Tibial nerve (tissue), 4 donors: ENCODE results near the gene CIT. TPM values are rescaled to one million over a fixed set of nuclear protein-coding genes. Genes with fewer than 3 reads are reported as not detected.

Experiments used
- DNase-seq, 2 donors: peaks; one replicate each; pipeline ENCODE4 v3.0.0-alpha.2; 2019; ENCODE audit warnings: low spot score in 2 of 2
- H3K27ac ChIP-seq, 4 donors: fragments of 200-600 bp; sonication (generic) in 3 of 4; one replicate each; pipeline ENCODE4 v1.5.1; 2017 to 2019; ENCODE audit warnings: mild to moderate bottlenecking in 1 of 4
- H3K27me3 ChIP-seq, 2 donors: fragments of 200-600 bp; sonication (generic) in 1 of 2; one replicate each; pipeline versions ENCODE4 v1.5.1 to v1.6.0; 2017 to 2019
- H3K36me3 ChIP-seq, 3 donors: fragments of 200-600 bp; sonication (generic); one replicate each; pipeline ENCODE4 v1.5.1; 2018 to 2019
- H3K4me1 ChIP-seq, 4 donors: fragments of 200-600 bp; sonication (generic) in 3 of 4; one replicate each; pipeline ENCODE4 v1.5.1; 2017 to 2019
- H3K4me3 ChIP-seq, 4 donors: fragments of 200-600 bp; sonication (generic) in 3 of 4; one replicate each; pipeline ENCODE4 v1.5.1; 2017 to 2019; ENCODE audit warnings: mild to moderate bottlenecking in 1 of 4, moderate library complexity in 1 of 4
- H3K9me3 ChIP-seq, 4 donors: fragments of 200-600 bp; sonication (generic) in 3 of 4; one replicate each; pipeline ENCODE4 v1.5.1; 2017 to 2019
- CTCF ChIP-seq, 5 experiments: fragments of 200-600 bp in 3 of 5; fragments of 450-650 bp in 2 of 5; sonication (generic) in 3 of 5; IDR thresholded peaks; one replicate each; pipeline ENCODE4 v1.5.1; 2016 to 2019; ENCODE audit warnings: antibody characterized with exemption in 5 of 5, mild to moderate bottlenecking in 3 of 5, moderate library complexity in 2 of 5
- EP300 ChIP-seq, 2 donors: sonication (generic); formaldehyde crosslinking; IDR thresholded peaks; one replicate each; pipeline ENCODE4 v1.6.1; 2017; ENCODE audit warnings: antibody characterized with exemption in 2 of 2, mild to moderate bottlenecking in 1 of 2
- POLR2A ChIP-seq, 2 donors: fragments of 450-650 bp; IDR thresholded peaks; one replicate each; pipeline ENCODE4 v1.6.1; 2017; ENCODE audit warnings: antibody characterized with exemption in 2 of 2, mild to moderate bottlenecking in 2 of 2, moderate library complexity in 2 of 2
- WGBS, 2 donors: methylation state at CpG; one replicate each; pipeline ENCODE4 v1.1.5; 2018; 5-methylcytosine and 5-hydroxymethylcytosine counted together
- total RNA-seq, 4 donors: library from RNA; depleted of rRNA; stranded (reverse); fragments of >200 nt; gene quantifications; one replicate each; pipeline ENCODE4 v1.1.0, GENCODE V29; 2016

CIT gene
- total RNA-seq, 4 donors from 2014 or later: 22.0 to 72.1 (median 40.8) TPM

GRCh38 chr12:119696943-119697342 lies 180.2 kb downstream of the CIT start:
- no peak for DNase-seq
- TF ChIP-seq EP300 (IDR thresholded peaks at IDR 0.05) (no peak), POLR2A (IDR thresholded peaks at IDR 0.05) (no peak), CTCF (IDR thresholded peaks at IDR 0.05) (no peak)
- no peak overlapping the region for H3K27ac ChIP-seq
- H3K4me1 ChIP-seq: peaks cover 0 to 21% (median 4%) of the 10 kb centered on the region in 4 donors
- 66 to 77% methylated on average over 5 of the region's 5 CpGs for WGBS, 2 donors
- H3K36me3 ChIP-seq: peaks cover 0 to 53% (median 0%) of the 10 kb centered on the region in 3 donors
- no peak overlapping the region for H3K4me3 ChIP-seq
- H3K27me3 ChIP-seq: no peaks in the 10 kb centered on the region
- H3K9me3 ChIP-seq: no peaks in the 10 kb centered on the region

- Histone ChIP-seq H3K4me1 (peaks cover 0 to 21% (median 4%) of the 10 kb centered on the region in 4 donors), H3K27ac (no peak overlapping the region), H3K27me3 (no peaks in the 10 kb centered on the region), H3K36me3 (peaks cover 0 to 43% (median 0%) of the 10 kb centered on the region in 3 donors), H3K9me3 (no peaks in the 10 kb centered on the region), H3K4me3 (no peak overlapping the region)
- TF ChIP-seq EP300 (IDR thresholded peaks at IDR 0.05) (no peak), CTCF (IDR thresholded peaks at IDR 0.05) (peak in 1 of 5 experiments; percentile 18), POLR2A (IDR thresholded peaks at IDR 0.05) (no peak)
- no peak for DNase-seq
- 69 to 74% methylated on average over 4 of the region's 4 CpGs for WGBS, 2 donors
Observed at GRCh38 chr12:119695034-119695433, 182.1 kb downstream of the CIT start.

GRCh38 chr12:119694111-119694510 lies 183.0 kb downstream of the CIT start:
- Histone ChIP-seq H3K36me3 (peaks cover 0 to 39% (median 0%) of the 10 kb centered on the region in 3 donors), H3K4me3 (no peak overlapping the region), H3K4me1 (peaks cover 0 to 21% (median 4%) of the 10 kb centered on the region in 4 donors), H3K27ac (no peak overlapping the region), H3K9me3 (no peaks in the 10 kb centered on the region), H3K27me3 (no peaks in the 10 kb centered on the region)
- TF ChIP-seq EP300 (IDR thresholded peaks at IDR 0.05) (no peak), CTCF (IDR thresholded peaks at IDR 0.05) (no peak), POLR2A (IDR thresholded peaks at IDR 0.05) (no peak)
- no peak for DNase-seq
- WGBS, 2 donors: 94 to 98% methylated on average over 6 of the region's 6 CpGs

- Histone ChIP-seq H3K27me3 (no peaks in the 10 kb centered on the region), H3K36me3 (peaks cover 0 to 40% (median 0%) of the 10 kb centered on the region in 3 donors), H3K4me3 (no peak overlapping the region), H3K27ac (peak overlapping the region in 2 of 4 donors; percentile 38 to 64), H3K9me3 (no peaks in the 10 kb centered on the region), H3K4me1 (peaks cover 0 to 21% (median 4%) of the 10 kb centered on the region in 4 donors)
- WGBS, 2 donors: 70 to 82% methylated on average over 1 of the region's 1 CpG
- TF ChIP-seq EP300 (IDR thresholded peaks at IDR 0.05) (no peak), POLR2A (IDR thresholded peaks at IDR 0.05) (no peak), CTCF (IDR thresholded peaks at IDR 0.05) (no peak)
- no peak for DNase-seq
Observed at GRCh38 chr12:119693511-119693910, 183.6 kb downstream of the CIT start.

GRCh38 chr12:119692997-119693396 lies 184.1 kb downstream of the CIT start:
- no peak overlapping the region for H3K4me3 ChIP-seq
- peak; percentile 14 to 66 for TF ChIP-seq EP300 (IDR thresholded peaks at IDR 0.05)
- TF ChIP-seq POLR2A (IDR thresholded peaks at IDR 0.05): no peak
- peaks cover 0 to 43% (median 0%) of the 10 kb centered on the region in 3 donors for H3K36me3 ChIP-seq
- WGBS, 2 donors: 33 to 38% methylated on average over 6 of the region's 6 CpGs
- peaks cover 0 to 21% (median 4%) of the 10 kb centered on the region in 4 donors for H3K4me1 ChIP-seq
- DNase-seq: peak in 1 of 2 donors; percentile 39
- H3K27me3 ChIP-seq: no peaks in the 10 kb centered on the region
- H3K27ac ChIP-seq: peak overlapping the region in 3 of 4 donors; percentile 38 to 64 (median 40)
- H3K9me3 ChIP-seq: no peaks in the 10 kb centered on the region
